H1 (cell line): ENCODE results near the gene TM4SF1. TPM values are rescaled to one million over a fixed set of nuclear protein-coding genes. Genes with fewer than 3 reads are reported as not detected.

Experiments
- CTCF ChIA-PET: fragments of 300-600 bp; sonication (Branson Sonifier 250); formaldehyde crosslinking; loops from one replicate; lab custom pipeline; 2021; ENCODE audit not compliant: partially characterized antibody; lab: Charles Lee
- POLR2A ChIA-PET: fragments of 300-600 bp; sonication (Branson Sonifier 250); formaldehyde crosslinking; loops from one replicate; lab custom pipeline; 2021; ENCODE audit warnings: inconsistent platforms; ENCODE audit not compliant: partially characterized antibody; lab: Charles Lee
- DNase-seq, 2 experiments: peaks; one replicate each; pipeline versions ENCODE4 v3.0.0 to v3.0.0-alpha.2; 2010 to 2022; ENCODE audit warnings: low spot score in 2 of 2, low read depth in 1 of 2, mixed read lengths in 1 of 2
- FAIRE-seq: peaks from 2 replicates; lab custom pipeline; 2011; peaks lifted over from hg19 to GRCh38; lab: Jason Lieb, UNC
- H2AFZ ChIP-seq: 2 replicates; pipeline ENCODE4 v1.8.1; 2012; ENCODE audit warnings: low read length, inconsistent platforms
- H2AK5ac ChIP-seq: 2 replicates; pipeline ENCODE4 v1.6.1; 2013; ENCODE audit warnings: low read depth, low read length
- H2BK120ac ChIP-seq: replicated peaks from 2 replicates; pipeline ENCODE3; 2013; ENCODE audit warnings: low read depth, low read length, inconsistent platforms
- H2BK12ac ChIP-seq: 2 replicates; pipeline ENCODE4 v1.6.1; 2013; ENCODE audit warnings: low read depth, low read length
- H2BK15ac ChIP-seq: 2 replicates; pipeline ENCODE4 v1.6.1; 2013; ENCODE audit warnings: low read length
- H2BK20ac ChIP-seq: 2 replicates; pipeline ENCODE4 v1.6.1; 2013; ENCODE audit warnings: low read length
- H2BK5ac ChIP-seq: 2 replicates; pipeline ENCODE4 v1.6.1; 2013; ENCODE audit warnings: low read depth, low read length
- H3K14ac ChIP-seq: 2 replicates; pipeline ENCODE4 v1.6.1; 2013; ENCODE audit warnings: inconsistent platforms; ENCODE audit not compliant: insufficient read length
- H3K18ac ChIP-seq: 2 replicates; pipeline ENCODE4 v1.6.1; 2013; ENCODE audit warnings: low read length; ENCODE audit errors: extremely low read depth
- H3K23ac ChIP-seq: 2 replicates; pipeline ENCODE4 v1.6.1; 2013; ENCODE audit warnings: inconsistent platforms; ENCODE audit not compliant: insufficient read length
- H3K23me2 ChIP-seq: 2 replicates; pipeline ENCODE4 v1.6.1; 2013; ENCODE audit warnings: low read depth, low read length
- H3K27ac ChIP-seq: 2 replicates; pipeline ENCODE4 v1.6.1; 2011; ENCODE audit warnings: low read depth, low read length, inconsistent platforms
- H3K27me3 ChIP-seq, 4 experiments: replicated peaks in 1 of 4; 1 replicate in 1 of 4; 2 replicates in 3 of 4; pipeline versions ENCODE4 v1.6.1 to v1.8.1; 2011 to 2013; ENCODE audit warnings: low read length in 3 of 4, mild to moderate bottlenecking in 3 of 4, inconsistent platforms in 2 of 4, mixed read lengths in 2 of 4, moderate library complexity in 1 of 4; ENCODE audit not compliant: control insufficient read depth in 3 of 4, insufficient read depth in 3 of 4; ENCODE audit errors: extremely low read depth in 1 of 4
- H3K36me3 ChIP-seq, 4 experiments: 2 replicates each; pipeline versions ENCODE4 v1.6.1 to v1.8.1; 2011 to 2013; ENCODE audit warnings: mild to moderate bottlenecking in 4 of 4, low read length in 3 of 4, moderate library complexity in 2 of 4, control low read depth in 1 of 4, inconsistent platforms in 1 of 4; ENCODE audit not compliant: insufficient read depth in 4 of 4, control insufficient read depth in 2 of 4
- H3K4ac ChIP-seq: replicated peaks from 2 replicates; pipeline ENCODE3; 2013; ENCODE audit warnings: low read length, low read depth, mixed read lengths, inconsistent platforms; ENCODE audit not compliant: insufficient read length
- H3K4me1 ChIP-seq, 4 experiments: replicated peaks in 1 of 4; 1 replicate in 1 of 4; 2 replicates in 3 of 4; pipeline versions ENCODE4 v1.6.1 to v1.8.1; 2011 to 2013; ENCODE audit warnings: low read length in 3 of 4, inconsistent platforms in 2 of 4, mixed read lengths in 1 of 4; ENCODE audit not compliant: insufficient read depth in 4 of 4, control insufficient read depth in 3 of 4
- H3K4me2 ChIP-seq, 2 experiments: 2 replicates each; pipeline versions ENCODE4 v1.6.1 to v1.8.1; 2011 to 2013; ENCODE audit warnings: low read depth in 2 of 2, low read length in 2 of 2, control low read depth in 1 of 2, inconsistent platforms in 1 of 2, mild to moderate bottlenecking in 1 of 2; ENCODE audit not compliant: insufficient read depth in 1 of 2
- H3K4me3 ChIP-seq, 4 experiments: fragments of 200-600, 300-600 bp in 1 of 4; sonication (generic), shearing (Covaris generic), sonication (Bioruptor Twin) in 1 of 4; 2 replicates each; pipeline versions ENCODE4 v1.5.1 to v1.8.1; 2011 to 2016; ENCODE audit warnings: low read length in 4 of 4, low read depth in 3 of 4, control low read depth in 2 of 4, inconsistent platforms in 2 of 4, mild to moderate bottlenecking in 2 of 4, mixed read lengths in 1 of 4, moderate library complexity in 1 of 4; ENCODE audit not compliant: insufficient read depth in 2 of 4; ENCODE audit errors: extremely low read depth in 1 of 4
- H3K56ac ChIP-seq: replicated peaks from 2 replicates; pipeline ENCODE3; 2013; ENCODE audit warnings: low read depth, mild to moderate bottlenecking, mixed read lengths, low read length, inconsistent platforms; ENCODE audit not compliant: insufficient read length
- H3K79me1 ChIP-seq: 2 replicates; pipeline ENCODE4 v1.6.1; 2013; ENCODE audit warnings: low read depth, low read length, control low read depth
- H3K79me2 ChIP-seq, 2 experiments: 2 replicates each; pipeline versions ENCODE4 v1.6.1 to v1.8.1; 2012 to 2013; ENCODE audit warnings: low read length in 2 of 2, mild to moderate bottlenecking in 2 of 2, inconsistent platforms in 1 of 2; ENCODE audit not compliant: insufficient read depth in 2 of 2, control insufficient read depth in 1 of 2
- H3K9ac ChIP-seq, 4 experiments: replicated peaks in 1 of 4; 1 replicate in 1 of 4; 2 replicates in 3 of 4; pipeline versions ENCODE4 v1.6.1 to v1.8.1; 2011 to 2013; ENCODE audit warnings: low read depth in 3 of 4, low read length in 3 of 4, control low read depth in 2 of 4, mild to moderate bottlenecking in 2 of 4, moderate library complexity in 2 of 4, inconsistent platforms in 1 of 4; ENCODE audit errors: extremely low read depth in 1 of 4
- H3K9me3 ChIP-seq, 2 experiments: 2 replicates each; pipeline versions ENCODE4 v1.6.1 to v1.8.1; 2012 to 2013; ENCODE audit warnings: mild to moderate bottlenecking in 2 of 2, moderate library complexity in 2 of 2, control low read depth in 1 of 2, inconsistent platforms in 1 of 2, low read depth in 1 of 2, low read length in 1 of 2, mixed read lengths in 1 of 2; ENCODE audit not compliant: insufficient read depth in 2 of 2
- H4K20me1 ChIP-seq, 2 experiments: replicated peaks in 1 of 2; 2 replicates each; pipeline versions ENCODE3 to v1.8.1; 2011 to 2013; ENCODE audit warnings: inconsistent platforms in 2 of 2, low read length in 2 of 2, mild to moderate bottlenecking in 1 of 2; ENCODE audit not compliant: insufficient read depth in 2 of 2, control insufficient read depth in 1 of 2
- H4K5ac ChIP-seq: 2 replicates; pipeline ENCODE4 v1.6.1; 2013; ENCODE audit warnings: low read length, low read depth, mixed read lengths, inconsistent platforms; ENCODE audit not compliant: insufficient read length
- H4K8ac ChIP-seq: 2 replicates; pipeline ENCODE4 v1.8.0; 2013; ENCODE audit warnings: mild to moderate bottlenecking, moderate library complexity, low read length, inconsistent platforms; ENCODE audit not compliant: insufficient read depth; ENCODE audit errors: extremely low read depth
- H4K91ac ChIP-seq: replicated peaks from 2 replicates; pipeline ENCODE3; 2013; ENCODE audit warnings: low read length, mixed read lengths, inconsistent platforms; ENCODE audit not compliant: insufficient read length
- BACH1 ChIP-seq: IDR thresholded peaks from 2 replicates; pipeline ENCODE4 v1.6.1; 2012; ENCODE audit warnings: low read length, improper control_type of control experiment
- GTF2F1 ChIP-seq: IDR thresholded peaks from 2 replicates; pipeline ENCODE4 v1.6.1; 2012; ENCODE audit warnings: low read depth, low read length, improper control_type of control experiment, borderline replicate concordance
- WGBS, 2 experiments: shearing (Covaris generic) in 1 of 2; methylation state at CpG; one replicate each; pipeline versions ENCODE4 v1.1.6 to v1.1.7; 2013 to 2015; ENCODE audit warnings: low lambda C conversion rate in 2 of 2, mixed read lengths in 2 of 2, inconsistent platforms in 1 of 2, low coverage in 1 of 2, missing lambda C conversion rate in 1 of 2; ENCODE audit not compliant: insufficient replicate concordance in 2 of 2, insufficient coverage in 1 of 2, insufficient read length in 1 of 2; ENCODE audit errors: extremely low coverage in 1 of 2, missing lambda C conversion rate in 1 of 2; 5-methylcytosine and 5-hydroxymethylcytosine counted together
- polyA plus RNA-seq, 7 experiments: library from polyadenylated mRNA; depleted of rRNA in 3 of 7; stranded (reverse) in 5 of 7; unstranded in 2 of 7; fragments of >200 nt in 5 of 7; fragments of 200-250 nt in 2 of 7; gene quantifications; 1 replicate in 5 of 7; 2 replicates in 1 of 7; 4 replicates in 1 of 7; pipeline versions ENCODE4 v1.2.1 to v1.2.3, GENCODE V29; 2011 to 2013; ENCODE audit warnings: missing spikeins in 2 of 7, mixed read lengths in 2 of 7
- total RNA-seq: library from RNA; stranded (reverse); fragmentation: NEBNext Ultra II Directional; extraction: Animal tissue kit (Norgen Biotek cat#: 25700); gene quantifications from 2 replicates; pipeline ENCODE4 v1.2.1, GENCODE V29; 2021

TM4SF1 gene
- total and polyA plus RNA-seq, 2 of the 8 experiments (the other 6 are each of a cell fraction or from before 2014, with no cell fraction given): 0.26 to 1.3 TPM

GRCh38 chr3:149373235-149374125, 4.0 kb downstream of the TM4SF1 start:
- no peak overlapping the region for H3K4ac ChIP-seq
- peak; percentile 42; the same call in 1 of the 2 replicates for TF ChIP-seq BACH1
- TF ChIP-seq GTF2F1: no peak
- POLR2A ChIA-PET: interaction anchor here (1.4 kb wide), 1 partner anchor 378 kb away, joined by 6 read pairs; the partner anchor contains the start of gene COMMD2
- H3K18ac ChIP-seq: no peak overlapping the region; the same call in 1 of the 2 replicates
- no peak overlapping the region for H3K56ac ChIP-seq
- H3K14ac ChIP-seq: no peak overlapping the region
- no peaks in the 10 kb centered on the region for H3K23me2 ChIP-seq
- H4K91ac ChIP-seq: no peak overlapping the region
- WGBS, 2 experiments: 82% methylated on average over 2 of the region's 2 CpGs; no CpG with 5 or more reads in 1 of the 2 experiments
- H2BK20ac ChIP-seq: no peak overlapping the region
- H3K36me3 ChIP-seq: no peaks in the 10 kb centered on the region
- no peak for DNase-seq
- H3K27ac ChIP-seq: no peak overlapping the region
- FAIRE-seq: no peak
- H3K4me1 ChIP-seq: peaks cover 1 to 26% (median 19%) of the 10 kb centered on the region in 4 experiments
- no peaks in the 10 kb centered on the region for H3K27me3 ChIP-seq
- H3K79me1 ChIP-seq: no peaks in the 10 kb centered on the region
- H2BK15ac ChIP-seq: no peak overlapping the region
- H4K5ac ChIP-seq: no peak overlapping the region
- H2BK12ac ChIP-seq: no peak overlapping the region
- H4K8ac ChIP-seq: no peak overlapping the region
- H2BK5ac ChIP-seq: no peak overlapping the region
- H2AFZ ChIP-seq: no peak overlapping the region
- no peak overlapping the region for H3K4me3 ChIP-seq
- no peak overlapping the region for H2AK5ac ChIP-seq
- no peak overlapping the region for H2BK120ac ChIP-seq
- no peaks in the 10 kb centered on the region for H4K20me1 ChIP-seq
- H3K23ac ChIP-seq: no peak overlapping the region
- no peaks in the 10 kb centered on the region for H3K79me2 ChIP-seq
- H3K9me3 ChIP-seq: no peaks in the 10 kb centered on the region
- H3K9ac ChIP-seq: no peak overlapping the region
- CTCF ChIA-PET: interaction anchor here (0.9 to 3.7 kb wide), 9 partner anchors 16 to 409 kb away, joined by 3 to 19 read pairs (median 4); partner anchors contain the start of gene TM4SF18
- no peak overlapping the region for H3K4me2 ChIP-seq
